Fibroblast of lung (primary cell): ENCODE measurements around the gene HNRNPAB. TPM values are rescaled to one million over a fixed set of nuclear protein-coding genes. Genes with fewer than 3 reads are reported as not detected.

ENCODE experiments used
- DNase-seq, 2 donors: peaks; one replicate each; pipeline versions ENCODE4 v3.0.0 to v3.0.0-alpha.2; 2010; ENCODE audit warnings: low read depth in 2 of 2
- H2AFZ ChIP-seq: 2 replicates; pipeline ENCODE4 v1.5.1; 2012; ENCODE audit warnings: low read length, control low read depth, inconsistent platforms
- H3K27ac ChIP-seq: 2 replicates; pipeline ENCODE4 v1.5.1; 2011; ENCODE audit warnings: low read length, control low read depth; ENCODE audit not compliant: insufficient read depth
- H3K27me3 ChIP-seq: 2 replicates; pipeline ENCODE4 v1.5.1; 2011; ENCODE audit warnings: mild to moderate bottlenecking, low read length; ENCODE audit not compliant: control insufficient read depth, insufficient read depth
- H3K36me3 ChIP-seq: 2 replicates; pipeline ENCODE4 v1.5.1; 2011; ENCODE audit warnings: low read length; ENCODE audit not compliant: control insufficient read depth, insufficient read depth
- H3K4me1 ChIP-seq: 2 replicates; pipeline ENCODE4 v1.5.1; 2011; ENCODE audit warnings: low read length; ENCODE audit not compliant: control insufficient read depth, insufficient read depth; ENCODE audit errors: extremely low read depth
- H3K4me2 ChIP-seq: 2 replicates; pipeline ENCODE4 v1.5.1; 2011; ENCODE audit warnings: low read length, control low read depth; ENCODE audit not compliant: insufficient read depth; ENCODE audit errors: extremely low read depth
- H3K4me3 ChIP-seq, 4 experiments: fragments of 200-600 bp in 1 of 4; sonication (generic) in 1 of 4; replicated peaks in 1 of 4; 2 replicates each; pipeline ENCODE4 v1.5.1; 2011 to 2016; ENCODE audit warnings: low read length in 4 of 4, low read depth in 3 of 4, mild to moderate bottlenecking in 3 of 4, control low read depth in 2 of 4, inconsistent platforms in 1 of 4, mixed read lengths in 1 of 4; ENCODE audit not compliant: insufficient read depth in 1 of 4; ENCODE audit errors: control extremely low read depth in 1 of 4
- H3K79me2 ChIP-seq: 2 replicates; pipeline ENCODE4 v1.5.1; 2012; ENCODE audit warnings: mild to moderate bottlenecking, low read length, inconsistent platforms; ENCODE audit not compliant: control insufficient read depth, insufficient read depth
- H3K9ac ChIP-seq: 2 replicates; pipeline ENCODE4 v1.5.1; 2011; ENCODE audit warnings: mild to moderate bottlenecking, low read length, control low read depth; ENCODE audit not compliant: insufficient read depth
- H3K9me3 ChIP-seq: 2 replicates; pipeline ENCODE4 v1.5.1; 2012; ENCODE audit warnings: low read depth, low read length; ENCODE audit not compliant: control insufficient read depth, insufficient read depth
- H4K20me1 ChIP-seq: 2 replicates; pipeline ENCODE4 v1.5.1; 2011; ENCODE audit warnings: low read length; ENCODE audit not compliant: control insufficient read depth, insufficient read depth; ENCODE audit errors: extremely low read depth
- CTCF ChIP-seq, 2 donors: IDR thresholded peaks in 1 of 2; conservative IDR thresholded peaks in 1 of 2; 1 replicate in 1 of 2; 2 replicates in 1 of 2; pipeline ENCODE4 v1.5.1; 2011 to 2012; ENCODE audit warnings: low read length in 2 of 2, control low read depth in 1 of 2, inconsistent platforms in 1 of 2, low read depth in 1 of 2, mild to moderate bottlenecking in 1 of 2
- EZH2 ChIP-seq: IDR thresholded peaks from 2 replicates; pipeline ENCODE4 v1.5.1; 2012; ENCODE audit warnings: low read length, control low read depth, mild to moderate bottlenecking; ENCODE audit errors: missing control alignments
- polyA plus RNA-seq, 2 donors: library from polyadenylated mRNA; depleted of rRNA in 1 of 2; stranded (reverse) in 1 of 2; unstranded in 1 of 2; fragments of >200 nt; gene quantifications; 2 replicates each; pipeline ENCODE4 v1.2.1, GENCODE V29; 2011 to 2012; ENCODE audit warnings: missing spikeins in 1 of 2
- total RNA-seq: library from RNA; depleted of rRNA; stranded (reverse); fragments of >200 nt; gene quantifications from 2 replicates; pipeline ENCODE4 v1.2.1, GENCODE V29; 2014

The HNRNPAB gene
- total and polyA plus RNA-seq, 2 donors (not counting 1 experiment from before 2014, with no cell fraction given) = 23.1 to 106 TPM

- H3K36me3 ChIP-seq = no peaks in the 10 kb centered on the region
- TF ChIP-seq CTCF (conservative IDR thresholded peaks at IDR 0.05 in 1 of 2, IDR thresholded peaks at IDR 0.05 in 1 of 2; ENCODE audit: low read depth in 1 of 2, low read length in 2 of 2) (no peak), EZH2 (no peak)
- H3K4me1 ChIP-seq = no peaks in the 10 kb centered on the region
- no peaks in the 10 kb centered on the region for H4K20me1 ChIP-seq
- no peak overlapping the region for H3K4me2 ChIP-seq
- H2AFZ ChIP-seq = no peak overlapping the region
- no peaks in the 10 kb centered on the region for H3K27me3 ChIP-seq
- no peak overlapping the region for H3K27ac ChIP-seq
- no peaks in the 10 kb centered on the region for H3K9me3 ChIP-seq
- H3K4me3 ChIP-seq = no peak overlapping the region
- DNase-seq = no peak
- H3K9ac ChIP-seq = no peak overlapping the region
- H3K79me2 ChIP-seq = no peaks in the 10 kb centered on the region
Observed at GRCh38 chr5:178257650-178258049, 53.3 kb downstream of the HNRNPAB start.

GRCh38 chr5:178259623-178260536 is 55.5 kb downstream of the HNRNPAB start:
- no peak overlapping the region for H3K9ac ChIP-seq
- H3K79me2 ChIP-seq = no peaks in the 10 kb centered on the region
- no peak overlapping the region for H3K4me3 ChIP-seq
- no peak for DNase-seq
- no peak overlapping the region for H3K4me2 ChIP-seq
- H2AFZ ChIP-seq = no peak overlapping the region
- H3K36me3 ChIP-seq = no peaks in the 10 kb centered on the region
- H3K9me3 ChIP-seq = no peaks in the 10 kb centered on the region
- no peaks in the 10 kb centered on the region for H3K27me3 ChIP-seq
- no peaks in the 10 kb centered on the region for H4K20me1 ChIP-seq
- no peaks in the 10 kb centered on the region for H3K4me1 ChIP-seq
- TF ChIP-seq CTCF (conservative IDR thresholded peaks at IDR 0.05 in 1 of 2, IDR thresholded peaks at IDR 0.05 in 1 of 2; ENCODE audit: low read depth in 1 of 2, low read length in 2 of 2) (no peak), EZH2 (no peak)
- H3K27ac ChIP-seq = no peak overlapping the region

Other genes with a start within 250 kb of the HNRNPAB start
- gene PROP1, start 208.3 kb upstream of the HNRNPAB start, total RNA-seq = not detected in 2 replicates
- gene PROP1, start 208.3 kb upstream of the HNRNPAB start, polyA plus RNA-seq = not detected in 2 replicates
- gene N4BP3, start 91.0 kb upstream of the HNRNPAB start, total RNA-seq = 0.26 and 0.83 TPM in 2 replicates
- 0.06 and 0.19 TPM in 2 replicates for gene N4BP3, start 91.0 kb upstream of the HNRNPAB start, polyA plus RNA-seq
- 22.3 and 23.4 TPM in 2 replicates for gene RMND5B, start 73.5 kb upstream of the HNRNPAB start, total RNA-seq
- 22.1 and 22.5 TPM in 2 replicates for gene RMND5B, start 73.5 kb upstream of the HNRNPAB start, polyA plus RNA-seq
- gene NHP2, start 50.6 kb upstream of the HNRNPAB start, total RNA-seq = 85.7 and 91.4 TPM in 2 replicates
- 78.3 and 133 TPM in 2 replicates for gene NHP2, start 50.6 kb upstream of the HNRNPAB start, polyA plus RNA-seq
- under 0.01 TPM in 2 replicates for gene GMCL2, start 17.2 kb upstream of the HNRNPAB start, total RNA-seq
- gene GMCL2, start 17.2 kb upstream of the HNRNPAB start, polyA plus RNA-seq = not detected in 2 replicates
- 28.8 and 44.8 TPM in 2 replicates for gene PHYKPL, start 28.3 kb downstream of the HNRNPAB start, total RNA-seq
- gene PHYKPL, start 28.3 kb downstream of the HNRNPAB start, polyA plus RNA-seq = 15.9 and 18.1 TPM in 2 replicates